GM19395 (cell line): Measurements from ENCODE around the gene CNOT11.
"Not testable (repeated sequence)": the region's sequence is repeated elsewhere in the genome, so short reads cannot be mapped to it uniquely, and the experiment has no call there.

Experiments
- ATAC-seq: cut with Tn5 transposase; IDR thresholded peaks from one replicate; pipeline ENCODE4 v1.9.1; 2021; ENCODE audit warnings: mild to moderate bottlenecking, moderate library complexity; ENCODE audit not compliant: unreplicated experiment

CNOT11 gene

DNA sequence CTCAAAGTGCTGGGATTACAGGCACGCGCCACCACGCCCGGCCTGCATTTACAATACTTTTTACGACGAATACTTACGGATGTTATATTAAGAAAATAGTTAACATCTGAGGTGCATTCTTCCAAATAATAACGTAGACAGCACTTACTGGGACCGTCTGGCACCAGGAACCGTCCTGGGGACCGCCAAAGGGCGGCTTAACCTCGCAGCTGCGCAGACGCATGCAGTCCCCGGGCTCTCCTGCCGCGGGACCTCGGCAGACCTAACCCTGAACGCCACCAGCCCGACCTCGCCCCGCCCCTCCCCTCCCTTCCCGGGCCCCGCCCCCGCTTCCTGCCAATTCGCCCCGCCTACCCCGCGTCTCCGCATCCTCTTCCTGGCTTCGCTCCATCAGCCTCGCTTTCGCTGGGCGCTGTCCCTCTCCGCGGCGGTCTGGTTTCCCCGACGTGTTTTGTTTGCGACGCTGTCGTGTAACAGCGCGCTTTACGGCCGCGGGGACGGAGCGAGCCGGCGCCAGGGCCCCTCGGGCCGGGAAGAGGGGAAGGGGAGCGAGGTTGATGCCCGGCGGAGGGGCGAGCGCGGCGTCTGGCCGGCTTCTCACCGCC is at the start of gene CNOT11:
Gene CNOT11, plus strand, starts transcription at position 479 of the 605 bp plus-strand sequence. Its CDS starts 79 bp downstream, at position 558.
- ATAC-seq = peak; percentile 93

DNA sequence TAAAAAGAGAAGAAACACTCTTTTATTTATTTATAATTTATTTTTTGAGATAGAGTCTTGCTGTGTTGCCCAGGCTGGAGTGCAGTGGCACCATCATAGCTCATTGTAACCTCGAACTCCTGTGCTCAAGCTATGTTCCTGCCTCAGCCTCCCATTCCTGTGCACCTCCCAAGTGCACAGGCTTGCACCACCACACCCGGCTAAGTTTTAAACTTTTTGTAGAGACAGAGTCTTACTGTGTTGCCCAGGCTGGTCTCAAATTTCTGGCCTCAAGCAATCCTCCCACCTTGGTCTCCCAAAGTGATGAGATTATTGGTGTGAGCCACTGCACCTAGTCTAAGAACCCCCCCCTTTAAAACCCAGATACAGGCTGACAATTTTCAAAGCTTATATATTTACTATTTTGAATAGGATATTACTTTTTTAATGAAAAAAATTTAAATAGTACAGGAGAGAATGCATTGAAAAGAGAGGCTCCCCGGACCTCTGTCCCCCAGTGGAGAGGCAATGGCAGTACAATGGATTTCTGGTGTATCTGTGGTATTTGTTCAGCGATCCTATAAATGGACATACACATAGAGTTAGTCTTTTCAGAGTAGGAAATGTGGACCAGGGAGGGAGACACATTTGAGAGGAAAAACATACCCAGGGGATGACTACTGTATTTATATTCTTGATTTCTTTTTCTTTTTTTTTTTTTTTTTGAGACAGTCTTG is 48.1 kb upstream of the CNOT11 start:
- ATAC-seq = no peak

DNA sequence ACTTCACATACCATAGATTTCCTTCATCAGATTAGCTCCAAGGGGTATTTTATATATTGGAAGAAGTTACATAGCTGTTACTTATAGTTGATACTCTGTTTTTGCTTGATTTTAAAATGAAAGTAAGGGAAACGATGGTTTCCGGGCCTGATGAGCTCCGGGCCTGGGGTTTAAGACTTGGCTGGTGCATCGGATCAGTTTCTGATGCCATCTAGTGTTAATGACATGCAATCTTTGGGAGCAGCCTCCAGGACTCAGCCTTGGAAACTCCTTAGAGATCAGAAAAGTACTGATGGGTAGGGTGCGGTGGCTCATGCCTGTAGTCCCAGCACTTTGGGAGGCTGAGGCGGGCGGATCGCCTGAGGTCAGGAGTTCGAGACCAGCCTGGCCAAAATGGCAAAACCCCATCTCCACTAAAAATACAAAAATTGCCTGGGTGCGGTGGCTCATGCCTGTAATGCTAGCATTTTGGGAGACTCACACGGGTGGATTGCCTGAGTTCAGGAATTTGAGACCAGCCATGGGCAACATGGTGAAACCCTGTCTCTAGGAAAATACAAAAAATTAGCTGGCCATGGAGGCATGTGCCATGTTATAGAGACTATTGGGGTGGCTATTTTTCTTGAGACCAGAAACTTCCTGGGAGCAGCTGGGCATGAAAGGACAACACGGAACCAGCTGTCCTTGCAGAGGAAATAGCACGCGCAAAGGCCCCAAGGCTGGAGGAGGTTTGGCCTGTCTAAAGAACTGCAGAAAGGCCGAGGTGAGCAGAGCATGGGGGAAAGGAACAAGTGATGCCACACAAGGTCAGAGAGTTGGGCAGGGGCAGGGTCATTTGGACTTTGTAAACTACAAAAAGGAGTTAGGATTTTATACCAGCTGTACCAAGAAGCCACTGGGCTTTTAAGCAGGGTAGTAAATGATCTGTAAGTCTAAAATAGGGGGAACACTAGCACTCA is 46.9 kb upstream of the CNOT11 start:
- ATAC-seq = no peak

DNA sequence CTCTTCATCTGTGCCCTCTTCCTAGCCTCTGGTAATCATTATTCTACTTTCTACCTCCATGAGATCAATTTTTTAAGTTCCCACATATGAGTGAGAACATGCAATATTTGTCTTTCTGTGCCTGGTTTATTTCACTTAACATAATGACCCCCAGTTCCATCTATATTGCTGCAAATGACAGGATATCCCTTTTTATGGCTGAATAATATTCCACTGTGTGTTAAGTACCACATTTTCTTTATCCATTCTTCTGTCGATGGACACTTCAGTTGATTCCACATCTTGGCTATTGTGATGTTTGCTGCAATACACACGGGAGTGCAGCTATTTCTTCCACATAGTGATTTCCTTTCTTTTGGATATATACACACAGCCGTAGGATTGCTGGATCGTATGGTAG is 43.9 kb upstream of the CNOT11 start:
- ATAC-seq = no peak

DNA sequence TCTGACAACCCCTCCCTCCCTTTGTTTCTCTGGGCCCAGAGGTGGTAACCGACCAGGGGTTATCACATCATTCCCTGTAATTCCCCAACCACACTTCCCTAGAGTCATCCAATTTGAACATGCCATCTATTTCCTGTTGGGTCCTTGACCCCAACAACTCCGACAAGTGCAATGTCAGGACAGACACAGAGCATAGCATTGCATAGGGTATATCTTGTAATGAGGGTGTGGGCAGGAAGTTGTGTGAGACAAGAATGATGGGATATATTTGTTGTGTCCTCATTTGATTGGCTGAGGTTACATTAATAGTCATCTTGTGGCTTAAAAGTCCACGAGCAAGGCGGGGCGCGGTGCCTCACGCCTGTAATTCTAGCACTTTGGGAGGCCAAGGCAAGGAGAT is 33.4 kb upstream of the CNOT11 start:
- no peak for ATAC-seq

DNA sequence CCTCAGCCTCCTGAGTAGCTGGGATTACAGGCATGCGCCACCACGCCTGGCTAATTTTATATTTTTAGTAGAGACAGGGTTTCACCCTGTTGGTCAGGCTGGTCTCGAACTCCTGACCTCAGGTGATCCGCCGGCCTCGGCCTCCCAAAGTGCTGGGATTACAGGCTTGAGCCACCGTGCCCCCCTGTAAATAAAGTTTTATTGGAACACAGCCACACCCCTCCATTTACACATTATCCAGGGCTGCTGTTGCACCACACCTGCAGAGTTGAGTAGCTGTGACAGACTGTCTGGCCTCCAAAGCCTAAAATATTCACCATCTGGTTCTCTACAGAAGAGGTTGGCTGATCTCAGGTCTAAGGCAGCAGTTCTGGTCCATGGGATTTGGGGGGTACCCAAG is 32.6 kb upstream of the CNOT11 start:
- ATAC-seq = not testable (repeated sequence)

DNA sequence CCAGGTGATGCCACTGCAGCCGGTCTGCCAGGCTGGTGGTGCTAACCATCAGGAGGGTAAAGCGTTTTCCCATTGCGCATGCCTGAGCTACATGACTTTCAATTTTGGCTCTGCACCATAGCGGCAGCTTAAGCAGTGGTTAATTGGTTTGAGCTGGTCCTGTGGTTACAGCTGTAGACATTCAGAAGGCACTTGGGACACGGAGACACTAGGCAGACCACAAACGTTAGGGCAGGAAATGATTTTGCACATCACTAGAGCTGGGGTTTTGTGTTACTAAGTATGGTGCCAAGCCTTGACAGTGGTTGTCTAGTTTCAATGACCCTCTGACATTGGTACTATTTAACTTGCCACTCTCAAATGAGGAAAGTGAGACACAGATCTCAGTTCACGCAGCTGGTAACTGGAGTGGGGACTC is 28.9 kb upstream of the CNOT11 start:
- ATAC-seq = peak; percentile 99

DNA sequence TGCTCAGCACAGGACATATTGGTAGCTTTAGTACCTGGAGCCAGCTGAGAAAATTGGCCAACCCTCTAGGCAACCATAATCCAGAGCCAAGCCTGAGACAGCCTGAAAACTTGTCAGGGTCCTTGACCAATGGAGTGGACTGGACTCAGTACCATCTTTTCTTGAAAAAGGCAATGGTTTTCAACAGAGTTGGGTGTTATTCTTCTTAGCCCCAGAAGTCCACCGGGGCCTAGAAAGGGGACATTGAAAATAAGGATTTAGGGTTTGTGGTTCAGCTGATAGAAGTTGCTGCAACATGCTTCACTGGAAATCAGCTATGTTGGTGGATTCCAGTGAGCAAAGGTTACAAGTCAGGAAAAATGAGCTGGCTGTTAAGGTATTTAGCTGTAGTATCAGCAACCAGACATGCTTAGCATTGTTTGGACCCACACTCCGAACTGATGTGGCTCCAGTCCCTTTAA is 22.1 kb upstream of the CNOT11 start:
- ATAC-seq = no peak

- ATAC-seq = no peak
Measured at GRCh38 chr2:101231240-101231639, 21.4 kb upstream of the CNOT11 start.

- no peak for ATAC-seq
Measured at GRCh38 chr2:101231937-101232730, 20.6 kb upstream of the CNOT11 start.

- no peak for ATAC-seq
Measured at GRCh38 chr2:101232770-101233169, 19.9 kb upstream of the CNOT11 start.

DNA sequence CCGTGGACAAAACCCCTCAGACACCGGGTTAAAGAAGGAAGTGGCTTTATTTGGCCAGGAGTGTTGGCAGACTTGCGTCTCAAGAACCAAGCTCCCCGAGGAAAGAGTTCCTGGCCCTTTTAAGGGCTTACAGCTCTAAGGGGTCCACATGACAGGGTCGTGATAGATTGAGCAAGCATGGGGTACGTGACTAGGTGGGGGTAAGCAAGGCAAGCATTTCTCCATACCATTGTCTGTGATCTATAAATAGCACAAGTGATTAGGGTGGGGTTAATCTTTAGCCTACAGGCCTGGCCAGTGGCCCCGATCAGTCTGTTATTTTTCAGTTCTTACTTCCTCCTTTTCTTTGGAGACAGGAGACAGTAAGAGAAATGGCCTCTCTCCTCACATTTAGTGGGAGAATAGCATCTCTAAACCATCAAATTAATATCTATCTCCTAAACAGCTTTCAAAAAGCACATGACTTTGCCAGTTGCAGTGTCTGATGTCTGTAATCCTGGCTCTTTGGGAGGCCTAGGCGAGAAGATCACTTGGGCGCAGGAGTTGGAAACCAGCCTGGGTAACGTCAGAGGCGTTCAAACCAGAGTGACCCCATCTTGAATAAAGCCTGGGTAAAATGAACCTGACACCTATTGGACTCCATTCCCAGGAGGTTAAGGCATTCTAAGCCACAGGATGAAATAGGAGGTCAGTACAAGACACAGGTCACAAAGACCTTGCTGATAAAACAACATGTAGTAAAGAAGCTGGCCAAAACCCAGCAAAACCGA is 18.3 kb upstream of the CNOT11 start:
- ATAC-seq = no peak

GRCh38 chr2:101235956-101236355 is 16.7 kb upstream of the CNOT11 start:
- not testable (repeated sequence) for ATAC-seq

DNA sequence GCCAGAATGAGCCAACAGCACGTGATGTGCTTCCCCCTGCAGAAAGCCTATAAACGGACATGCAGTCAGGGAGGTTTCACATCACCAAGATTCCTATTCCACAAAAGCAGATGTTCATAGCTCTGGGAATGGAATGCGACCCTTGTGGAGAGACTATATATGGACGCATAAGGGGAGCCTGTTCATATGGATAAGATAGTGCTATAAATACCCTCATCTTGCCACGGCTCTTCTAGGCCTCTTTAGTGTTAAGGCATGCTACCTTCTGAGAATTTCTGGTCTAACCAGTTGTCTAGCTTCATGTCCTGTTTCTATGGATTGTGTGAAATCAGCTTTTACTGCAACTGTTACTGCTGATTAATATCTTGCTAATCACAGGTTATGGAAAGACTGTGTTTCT is 14.7 kb upstream of the CNOT11 start:
- not testable (repeated sequence) for ATAC-seq

DNA sequence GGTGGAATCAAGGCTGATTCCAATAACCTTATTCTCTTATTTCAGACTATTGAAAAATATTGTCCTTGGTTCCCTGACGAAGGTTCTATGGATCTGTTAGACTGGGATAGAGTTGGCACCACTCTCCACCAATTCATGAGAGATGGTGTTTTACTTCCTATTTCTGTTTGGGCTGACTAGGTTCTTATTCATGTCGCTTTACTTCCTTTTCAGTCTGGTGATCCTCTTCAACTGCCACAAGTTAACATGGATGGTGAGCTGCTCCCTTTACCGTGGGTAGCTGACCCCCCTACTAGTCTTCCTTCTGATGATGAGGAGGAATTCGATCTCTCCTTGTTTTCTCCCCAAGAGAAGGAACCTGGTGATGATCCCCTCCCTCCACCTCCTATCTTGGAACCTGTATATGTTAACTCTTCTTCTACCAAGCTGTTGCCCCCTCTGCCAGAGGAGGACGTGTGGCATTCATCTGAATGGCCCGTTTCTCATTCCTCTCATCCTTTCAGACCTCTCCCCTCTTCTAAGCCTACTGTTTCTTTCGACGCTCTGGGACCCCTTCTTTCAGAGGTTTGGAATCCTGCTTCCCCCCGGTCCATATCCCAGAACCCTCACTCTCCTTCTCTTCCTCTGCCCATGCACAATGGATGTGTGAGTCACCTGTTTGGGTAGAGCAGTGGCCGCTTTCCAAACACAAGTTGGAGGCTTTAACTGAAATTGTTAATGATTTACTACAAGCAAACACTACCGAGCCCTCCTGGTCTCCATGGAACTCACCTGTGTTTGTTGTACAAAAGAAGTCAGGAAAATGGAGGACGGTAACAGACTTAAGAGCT is 13.5 kb upstream of the CNOT11 start:
- no peak for ATAC-seq

GRCh38 chr2:101239760-101240118 is 12.9 kb upstream of the CNOT11 start:
- ATAC-seq = not testable (repeated sequence)

- ATAC-seq = not testable (repeated sequence)
Measured at GRCh38 chr2:101240694-101241093, 12.0 kb upstream of the CNOT11 start.

GRCh38 chr2:101241158-101241557 is 11.5 kb upstream of the CNOT11 start:
- no peak for ATAC-seq

GRCh38 chr2:101244373-101244772 is 8.3 kb upstream of the CNOT11 start:
- ATAC-seq = not testable (repeated sequence)
